ENCODE measurements around the gene CENPX. TPM values are rescaled to one million over a fixed set of nuclear protein-coding genes. Genes with fewer than 3 reads are reported as not detected.

The CENPX gene
- total RNA-seq, 1 donor from 2014 or later: 61.3 TPM

DNA sequence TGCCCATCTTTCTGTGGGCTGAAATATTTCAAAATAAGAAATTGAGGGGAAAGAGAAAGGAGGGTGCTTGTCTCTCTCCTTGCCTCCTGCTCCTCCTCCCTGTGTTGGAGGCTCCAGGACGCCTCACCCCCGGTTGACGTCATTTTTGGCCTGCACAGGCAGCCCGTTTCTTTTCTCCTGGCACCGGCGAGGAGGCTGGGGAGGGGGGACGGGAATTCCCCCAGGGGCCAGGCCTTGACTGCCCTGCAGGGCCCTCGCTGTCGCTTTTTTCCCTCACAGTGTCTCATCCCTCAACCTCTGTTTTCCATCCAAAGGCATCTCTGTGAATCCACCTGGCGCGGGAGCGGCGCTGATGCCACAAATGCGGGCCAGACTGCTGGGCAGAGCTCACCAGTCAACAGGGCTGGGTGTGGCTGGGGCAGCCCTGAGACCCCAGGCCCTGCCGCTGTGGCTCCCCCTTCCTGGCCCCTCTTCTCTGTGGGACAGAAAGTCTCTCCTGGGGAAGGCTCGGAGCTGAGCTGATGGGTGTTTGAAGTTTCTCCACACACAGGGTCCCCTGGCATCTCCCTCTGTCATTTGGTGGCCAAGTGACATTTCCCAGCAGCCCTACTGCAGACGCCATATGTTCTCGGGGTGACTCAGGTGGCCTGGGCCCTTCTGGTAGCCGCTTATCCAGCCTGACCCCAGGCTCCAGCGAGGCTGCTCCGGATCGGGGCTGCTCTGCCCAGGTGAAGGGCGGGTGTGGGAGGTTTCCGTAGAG lies 16.0 kb downstream of the CENPX start:
- no peak for DNase-seq (ENCODE audit: low read depth)
- Histone ChIP-seq H3K4me3 (ENCODE audit: low read depth, low read length) (no peak overlapping the region), H3K36me3 (ENCODE audit: control insufficient read depth, insufficient read depth, low read length) (no peaks in the 10 kb centered on the region), H3K27me3 (ENCODE audit: control insufficient read depth, insufficient read depth, low read length) (no peaks in the 10 kb centered on the region)
- TF ChIP-seq, protein P1, sequence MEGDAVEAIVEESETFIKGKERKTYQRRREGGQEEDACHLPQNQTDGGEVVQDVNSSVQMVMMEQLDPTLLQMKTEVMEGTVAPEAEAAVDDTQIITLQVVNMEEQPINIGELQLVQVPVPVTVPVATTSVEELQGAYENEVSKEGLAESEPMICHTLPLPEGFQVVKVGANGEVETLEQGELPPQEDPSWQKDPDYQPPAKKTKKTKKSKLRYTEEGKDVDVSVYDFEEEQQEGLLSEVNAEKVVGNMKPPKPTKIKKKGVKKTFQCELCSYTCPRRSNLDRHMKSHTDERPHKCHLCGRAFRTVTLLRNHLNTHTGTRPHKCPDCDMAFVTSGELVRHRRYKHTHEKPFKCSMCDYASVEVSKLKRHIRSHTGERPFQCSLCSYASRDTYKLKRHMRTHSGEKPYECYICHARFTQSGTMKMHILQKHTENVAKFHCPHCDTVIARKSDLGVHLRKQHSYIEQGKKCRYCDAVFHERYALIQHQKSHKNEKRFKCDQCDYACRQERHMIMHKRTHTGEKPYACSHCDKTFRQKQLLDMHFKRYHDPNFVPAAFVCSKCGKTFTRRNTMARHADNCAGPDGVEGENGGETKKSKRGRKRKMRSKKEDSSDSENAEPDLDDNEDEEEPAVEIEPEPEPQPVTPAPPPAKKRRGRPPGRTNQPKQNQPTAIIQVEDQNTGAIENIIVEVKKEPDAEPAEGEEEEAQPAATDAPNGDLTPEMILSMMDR (IDR thresholded peaks at IDR 0.05; ENCODE audit: insufficient read depth, low read length, poor library complexity, severe bottlenecking): no peak

DNA sequence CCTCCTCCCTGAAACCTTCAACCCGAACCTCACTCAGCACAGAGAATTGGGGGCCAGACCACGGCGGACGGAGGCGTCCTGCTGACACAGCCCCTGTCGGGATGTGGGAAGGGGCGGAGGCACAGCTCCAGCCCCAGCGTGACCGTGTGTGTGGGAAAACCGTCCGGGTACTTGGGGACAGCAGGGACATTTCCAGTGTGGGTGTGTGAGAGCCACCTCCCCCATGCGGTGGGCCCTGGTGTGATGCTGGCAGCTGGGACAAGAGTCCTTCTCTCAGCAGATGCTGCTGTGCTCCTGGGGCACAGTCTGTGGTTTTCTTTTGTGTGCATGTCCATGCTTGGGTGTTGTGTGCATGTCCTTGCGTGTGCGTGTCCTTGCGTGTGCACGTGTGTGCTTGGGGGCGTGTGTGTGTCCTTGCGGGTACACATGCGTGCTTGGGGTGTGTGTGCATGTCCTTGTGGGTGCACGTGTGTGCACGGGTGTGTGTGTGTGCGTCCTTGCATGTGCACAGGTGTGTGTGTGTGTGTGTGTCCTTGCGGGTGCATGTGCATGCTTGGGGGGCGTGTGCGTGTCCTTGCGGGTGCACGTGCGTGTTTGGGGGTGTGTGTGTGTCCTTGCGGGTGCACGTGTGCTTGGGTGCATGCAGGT lies 16.9 kb downstream of the CENPX start:
- Histone ChIP-seq H3K27me3 (ENCODE audit: control insufficient read depth, insufficient read depth, low read length) (no peaks in the 10 kb centered on the region), H3K4me3 (ENCODE audit: low read depth, low read length) (no peak overlapping the region), H3K36me3 (ENCODE audit: control insufficient read depth, insufficient read depth, low read length) (no peaks in the 10 kb centered on the region)
- TF ChIP-seq, protein P1 (IDR thresholded peaks at IDR 0.05; ENCODE audit: insufficient read depth, low read length, poor library complexity, severe bottlenecking): no peak
- no peak for DNase-seq (ENCODE audit: low read depth)

DNA sequence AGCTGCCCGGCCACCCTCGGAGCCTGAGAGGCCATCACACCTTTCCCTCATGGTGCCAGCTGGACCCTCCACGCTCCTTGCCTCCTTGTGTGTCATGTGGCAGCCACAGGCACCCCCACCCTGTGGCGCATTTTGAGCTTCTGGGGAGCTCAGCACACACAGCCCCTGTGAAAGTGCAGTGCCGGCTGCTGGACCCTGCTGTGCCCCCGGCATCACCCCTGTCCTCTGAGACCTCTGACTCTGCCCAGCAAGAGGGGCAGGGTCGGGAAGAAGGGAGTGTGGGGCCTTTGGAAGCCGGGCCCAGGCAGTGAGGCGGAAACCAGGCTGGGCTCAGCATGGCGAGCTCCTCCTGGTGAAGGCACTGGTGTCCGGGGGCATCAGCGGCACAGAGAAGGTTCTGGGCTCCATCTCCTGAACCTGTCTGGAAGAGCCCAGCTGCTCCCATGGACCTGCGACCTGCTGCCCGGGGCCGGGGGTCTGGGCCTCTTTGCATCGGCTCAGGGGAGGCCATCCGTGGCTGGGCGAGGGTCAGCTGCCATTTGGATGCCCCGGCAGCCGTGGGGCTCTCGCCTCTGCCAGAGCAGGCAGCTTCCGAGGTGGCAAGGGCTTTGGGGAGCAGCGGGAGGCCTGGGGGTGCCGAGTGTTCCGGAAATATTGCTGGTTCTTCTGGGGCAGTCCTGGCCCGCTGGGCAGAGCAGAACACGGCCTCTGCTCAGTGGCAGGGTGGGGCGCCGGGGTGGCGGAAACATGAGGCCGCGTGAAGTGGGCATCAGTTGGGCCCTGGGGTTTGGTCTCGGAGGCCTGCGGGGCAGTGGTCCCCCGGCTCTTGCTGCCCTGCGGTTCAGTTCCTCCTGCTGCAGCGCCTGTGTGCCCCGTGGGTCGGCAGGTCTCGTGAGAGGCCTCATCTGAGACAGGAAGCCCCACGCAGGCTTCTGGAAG lies 17.9 kb downstream of the CENPX start:
- TF ChIP-seq, protein P1 (IDR thresholded peaks at IDR 0.05; ENCODE audit: insufficient read depth, low read length, poor library complexity, severe bottlenecking): no peak
- H3K27me3 ChIP-seq (ENCODE audit: control insufficient read depth, insufficient read depth, low read length): no peaks in the 10 kb centered on the region
- no peak for DNase-seq (ENCODE audit: low read depth)
- no peak overlapping the region for H3K4me3 ChIP-seq (ENCODE audit: low read depth, low read length)
- H3K36me3 ChIP-seq (ENCODE audit: control insufficient read depth, insufficient read depth, low read length): no peaks in the 10 kb centered on the region

DNA sequence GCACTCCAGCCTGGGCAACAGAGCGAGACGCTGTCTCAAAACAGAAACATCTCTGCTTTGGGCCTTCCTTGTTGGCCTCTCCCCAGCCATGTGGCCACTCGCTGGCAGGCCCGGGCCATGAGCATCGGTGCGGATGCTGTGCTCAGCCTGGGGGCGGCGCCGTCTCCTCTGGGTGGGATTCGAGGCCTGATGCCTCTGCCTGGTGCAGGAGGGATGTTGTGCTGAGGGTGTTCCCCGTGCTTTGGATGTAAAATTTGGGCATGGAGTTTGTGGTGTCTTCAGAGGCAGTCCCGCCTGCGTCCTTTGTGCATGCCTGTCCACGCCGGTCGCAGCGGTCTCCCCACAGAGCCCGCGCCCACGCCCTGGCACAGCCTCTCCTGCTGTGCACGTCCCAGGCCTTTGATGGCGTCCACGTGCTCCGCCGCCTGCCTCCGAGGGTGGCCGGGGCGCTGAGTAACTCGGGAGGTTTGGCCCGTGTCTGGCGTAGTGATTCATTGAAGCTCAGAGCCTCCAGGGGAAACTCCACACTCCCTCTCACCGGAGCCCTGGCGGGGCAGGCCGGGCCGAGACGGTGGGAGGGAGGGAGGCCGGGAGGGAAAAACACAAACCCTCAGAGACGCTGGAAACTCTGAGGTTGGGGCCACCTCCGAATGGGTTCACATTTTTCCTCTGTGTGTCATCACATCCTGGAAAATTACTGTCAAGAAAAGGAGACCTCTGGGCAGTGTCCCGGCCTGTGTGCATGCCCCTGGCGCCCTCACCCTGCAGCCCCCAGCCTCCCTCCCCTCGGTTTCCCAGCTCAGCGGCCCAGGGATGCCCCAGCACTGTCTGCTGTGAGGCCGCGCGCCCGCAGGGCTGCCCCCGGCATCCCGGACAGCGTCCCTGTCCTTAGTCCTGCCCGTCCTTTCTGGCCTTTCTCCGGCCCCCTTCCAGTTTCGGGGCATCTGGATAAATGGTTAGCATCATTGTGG lies 19.0 kb downstream of the CENPX start:
- Histone ChIP-seq H3K36me3 (ENCODE audit: control insufficient read depth, insufficient read depth, low read length) (no peaks in the 10 kb centered on the region), H3K4me3 (ENCODE audit: low read depth, low read length) (no peak overlapping the region), H3K27me3 (ENCODE audit: control insufficient read depth, insufficient read depth, low read length) (no peaks in the 10 kb centered on the region)
- TF ChIP-seq, protein P1 (IDR thresholded peaks at IDR 0.05; ENCODE audit: insufficient read depth, low read length, poor library complexity, severe bottlenecking): no peak
- DNase-seq (ENCODE audit: low read depth): peak; percentile 88

DNA sequence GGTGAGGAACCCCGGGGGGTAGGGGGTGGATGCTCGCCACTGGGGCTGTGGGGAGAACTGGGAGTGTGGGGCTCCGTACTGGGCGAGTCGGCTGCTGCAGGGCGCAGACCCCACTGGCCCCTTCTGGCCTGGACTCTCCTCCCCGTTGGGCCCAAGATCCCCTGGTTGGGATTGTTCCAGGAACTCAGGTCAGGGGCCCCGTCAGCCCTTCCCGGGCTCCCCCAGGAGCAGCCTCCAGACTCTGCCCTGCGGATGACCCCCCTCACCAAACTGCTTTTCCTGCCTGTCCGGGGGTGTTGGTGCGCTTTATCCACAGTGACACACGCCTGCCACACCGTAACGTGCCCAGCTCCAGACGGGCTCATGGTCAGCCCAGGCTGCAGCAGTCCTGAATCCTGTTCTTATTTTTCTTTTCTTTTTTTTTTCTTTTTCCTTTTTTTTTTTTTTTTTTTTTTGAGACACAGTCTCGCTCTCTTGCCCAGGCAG lies 21.1 kb downstream of the CENPX start:
- no peaks in the 10 kb centered on the region for H3K27me3 ChIP-seq (ENCODE audit: control insufficient read depth, insufficient read depth, low read length)
- H3K4me3 ChIP-seq (ENCODE audit: low read depth, low read length): no peak overlapping the region
- DNase-seq (ENCODE audit: low read depth): no peak
- H3K36me3 ChIP-seq (ENCODE audit: control insufficient read depth, insufficient read depth, low read length): no peaks in the 10 kb centered on the region
- TF ChIP-seq, protein P1 (IDR thresholded peaks at IDR 0.05; ENCODE audit: insufficient read depth, low read length, poor library complexity, severe bottlenecking): no peak
